AG10803 (cell line): Measurements from ENCODE around the gene ITGB5.

ENCODE experiments used
- DNase-seq: peaks from one replicate; pipeline ENCODE4 v3.0.0; 2010; ENCODE audit warnings: low read depth
- H3K4me3 ChIP-seq: 2 replicates; pipeline ENCODE4 v1.5.1; 2011; ENCODE audit warnings: mild to moderate bottlenecking, low read length, control low read depth
- CTCF ChIP-seq: conservative IDR thresholded peaks from 2 replicates; pipeline ENCODE4 v1.5.1; 2011; ENCODE audit warnings: mild to moderate bottlenecking, low read length, control low read depth, inconsistent platforms

The ITGB5 gene

GRCh38 chr3:124780356-124780755, 106.8 kb downstream of the ITGB5 start:
- DNase-seq: peak; percentile 96
- peak overlapping the region; percentile 29 for H3K4me3 ChIP-seq
- no peak; the same call in 1 of the 2 replicates for TF ChIP-seq CTCF

- DNase-seq: no peak
- no peak for TF ChIP-seq CTCF
- no peak overlapping the region for H3K4me3 ChIP-seq
Measured at GRCh38 chr3:124779751-124780191, 107.4 kb downstream of the ITGB5 start.

- no peak overlapping the region for H3K4me3 ChIP-seq
- DNase-seq: no peak
- no peak for TF ChIP-seq CTCF
Measured at GRCh38 chr3:124779116-124779515, 108.0 kb downstream of the ITGB5 start.

- DNase-seq: no peak
- TF ChIP-seq CTCF: no peak
- no peak overlapping the region for H3K4me3 ChIP-seq
Measured at GRCh38 chr3:124777762-124778470, 109.2 kb downstream of the ITGB5 start.

- DNase-seq: no peak
- no peak overlapping the region for H3K4me3 ChIP-seq
Measured at GRCh38 chr3:124776856-124777255, 110.3 kb downstream of the ITGB5 start.

GRCh38 chr3:124775877-124776276, 111.3 kb downstream of the ITGB5 start:
- H3K4me3 ChIP-seq: no peak overlapping the region
- DNase-seq: no peak
- no peak for TF ChIP-seq CTCF

More at GRCh38 chr3:124776856-124777255, 110.3 kb downstream of the ITGB5 start:
- no peak for TF ChIP-seq CTCF

- H3K4me3 ChIP-seq: no peak overlapping the region
- no peak for DNase-seq
- TF ChIP-seq CTCF: no peak
Measured at GRCh38 chr3:124774841-124775402, 112.2 kb downstream of the ITGB5 start.
